ENCODE measurements around the gene SDF2L1. TPM values are rescaled to one million over a fixed set of nuclear protein-coding genes. Genes with fewer than 3 reads are reported as not detected.
"Not testable (repeated sequence)": the region's sequence is repeated elsewhere in the genome, so short reads cannot be mapped to it uniquely, and the experiment has no call there.

SDF2L1 gene
- total RNA-seq, 1 donor from 2014 or later, result 95.6 TPM

DNA sequence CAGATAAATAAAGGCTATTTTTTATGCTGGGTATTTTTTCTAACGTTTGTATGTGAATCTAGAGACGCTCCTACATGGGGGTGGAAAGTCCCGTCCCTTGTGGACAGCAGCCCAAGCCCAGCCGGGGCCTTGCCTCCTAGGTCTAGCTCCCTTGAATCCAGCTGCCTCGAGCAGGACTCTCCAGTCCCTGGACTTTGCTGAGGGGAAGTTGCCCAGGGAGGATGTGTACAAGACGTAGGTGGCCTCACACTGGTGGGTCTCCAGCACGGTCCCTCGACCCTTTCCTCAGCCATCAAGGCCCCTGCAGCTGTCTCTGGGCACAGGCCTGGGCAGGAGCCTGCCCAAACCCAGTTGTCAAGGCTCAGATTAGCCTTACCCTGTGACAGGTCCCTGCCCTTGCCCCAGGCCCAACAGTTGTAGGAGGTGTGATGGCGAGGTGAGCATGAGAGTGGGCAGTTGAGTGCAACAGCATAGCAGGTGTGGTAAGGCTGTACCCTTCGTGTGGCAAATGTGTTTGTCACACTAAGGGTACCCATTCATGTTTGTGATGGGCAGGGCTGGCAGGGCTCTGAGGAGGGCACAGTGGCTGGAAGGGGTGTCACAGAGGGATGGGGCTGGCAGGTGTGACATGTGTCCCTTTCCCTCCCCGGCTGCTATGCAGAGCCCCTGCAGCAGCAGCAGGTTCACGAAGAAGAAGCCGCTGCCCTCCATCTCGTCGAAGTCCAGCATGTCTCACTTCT lies 6.2 kb upstream of the SDF2L1 start:
- Mint-ChIP-seq H3K27ac (no peak overlapping the region), H3K4me3 (ENCODE audit: low read depth) (no peak overlapping the region), H3K36me3 (ENCODE audit: low read depth) (no peaks in the 10 kb centered on the region), H3K4me1 (ENCODE audit: low read depth) (peaks cover 12% of the 10 kb centered on the region), H3K27me3 (ENCODE audit: low read depth) (no peaks in the 10 kb centered on the region), H3K9me3 (no peaks in the 10 kb centered on the region)
- DNase-seq (ENCODE audit: low spot score), result no peak
- intact Hi-C loops (cut with micrococcal nuclease), result no loop called here

DNA sequence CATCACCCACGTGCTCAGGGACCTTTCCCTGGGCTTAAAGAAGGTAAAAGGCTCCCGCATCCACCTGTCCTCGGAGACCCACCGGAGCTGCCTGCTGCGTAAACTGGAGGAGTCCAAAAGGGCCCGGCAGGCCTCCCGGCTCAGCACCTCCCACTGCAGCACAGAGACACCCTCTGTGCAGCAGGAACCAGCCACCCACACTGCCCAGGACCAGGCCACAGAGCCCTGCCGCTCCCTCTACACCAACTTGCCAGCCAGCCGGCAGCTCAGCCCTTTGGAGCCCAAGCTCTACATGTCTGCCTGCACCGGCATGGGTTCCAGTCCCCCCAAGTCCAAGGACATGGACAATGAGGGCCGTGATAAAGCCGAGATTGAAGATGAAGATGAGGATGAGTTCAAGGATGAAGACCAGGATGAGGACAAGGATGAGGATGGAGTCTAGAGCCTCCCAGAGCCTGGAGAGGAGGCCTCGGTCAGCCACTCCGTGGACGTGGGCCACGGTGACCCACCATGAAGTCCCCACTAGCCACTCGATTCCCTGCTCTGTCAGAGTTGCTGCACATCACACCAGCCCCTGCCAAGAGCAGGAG lies 5.4 kb upstream of the SDF2L1 start:
- no peak for DNase-seq (ENCODE audit: low spot score)
- no peak overlapping the region for H3K4me3 Mint-ChIP-seq (ENCODE audit: low read depth)
- intact Hi-C loops (cut with micrococcal nuclease), result no loop called here
- no peak overlapping the region for H3K27ac Mint-ChIP-seq
- peaks cover 1% of the 10 kb centered on the region for H3K27me3 Mint-ChIP-seq (ENCODE audit: low read depth)
- H3K4me1 Mint-ChIP-seq (ENCODE audit: low read depth), result peaks cover 11% of the 10 kb centered on the region
- H3K9me3 Mint-ChIP-seq, result no peaks in the 10 kb centered on the region
- no peaks in the 10 kb centered on the region for H3K36me3 Mint-ChIP-seq (ENCODE audit: low read depth)

DNA sequence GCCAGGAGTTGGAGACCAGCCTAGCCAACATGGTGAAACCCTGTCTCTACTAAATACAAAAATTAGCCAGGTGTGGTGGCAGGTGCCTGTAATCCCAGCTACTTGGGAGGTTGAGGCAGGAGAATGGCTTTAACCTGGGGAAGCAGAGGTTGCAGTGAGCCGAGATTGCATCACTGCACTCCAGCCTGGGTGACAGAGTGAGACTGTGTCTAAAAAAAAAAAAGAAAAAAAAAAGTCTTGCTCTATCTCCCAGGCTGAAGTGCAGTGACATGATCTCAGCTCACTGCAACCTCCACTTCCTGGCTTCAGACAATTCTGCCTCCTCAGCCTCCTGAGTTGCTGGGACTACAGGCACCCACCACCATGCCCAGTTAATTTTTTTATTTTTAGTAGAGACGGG lies 4.7 kb upstream of the SDF2L1 start:
- H3K27me3 Mint-ChIP-seq (ENCODE audit: low read depth); DNase-seq (ENCODE audit: low spot score); intact Hi-C loops (cut with micrococcal nuclease); H3K36me3 Mint-ChIP-seq (ENCODE audit: low read depth); H3K27ac Mint-ChIP-seq; H3K9me3 Mint-ChIP-seq; H3K4me3 Mint-ChIP-seq (ENCODE audit: low read depth): not testable (repeated sequence)
- peaks cover 12% of the 10 kb centered on the region for H3K4me1 Mint-ChIP-seq (ENCODE audit: low read depth)

DNA sequence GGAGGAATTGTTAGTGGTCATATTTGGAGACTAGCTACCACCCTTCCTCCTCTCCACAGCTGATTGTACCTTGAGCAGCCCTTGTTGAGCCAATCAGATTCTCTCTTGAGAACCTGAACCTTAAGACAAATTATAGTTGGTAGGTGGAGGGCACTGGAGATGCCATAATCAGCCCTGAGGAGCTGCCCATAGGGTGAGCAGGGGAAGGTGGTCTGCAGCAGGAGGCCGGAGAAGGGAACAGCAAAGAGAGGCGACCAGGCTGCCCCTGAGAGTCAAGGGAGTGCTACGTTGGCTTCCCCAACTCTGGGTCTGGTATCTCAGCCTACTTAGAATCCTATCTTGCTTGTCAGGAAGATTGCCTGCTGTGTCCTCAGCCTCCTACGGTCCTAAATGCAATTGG lies 2.7 kb upstream of the SDF2L1 start:
- Mint-ChIP-seq H3K27ac (no peak overlapping the region), H3K27me3 (ENCODE audit: low read depth) (peaks cover 1% of the 10 kb centered on the region), H3K9me3 (no peaks in the 10 kb centered on the region), H3K36me3 (ENCODE audit: low read depth) (peaks cover 13% of the 10 kb centered on the region), H3K4me3 (ENCODE audit: low read depth) (no peak overlapping the region), H3K4me1 (ENCODE audit: low read depth) (peaks cover 19% of the 10 kb centered on the region)
- intact Hi-C loops (cut with micrococcal nuclease), result no loop called here
- no peak for DNase-seq (ENCODE audit: low spot score)

DNA sequence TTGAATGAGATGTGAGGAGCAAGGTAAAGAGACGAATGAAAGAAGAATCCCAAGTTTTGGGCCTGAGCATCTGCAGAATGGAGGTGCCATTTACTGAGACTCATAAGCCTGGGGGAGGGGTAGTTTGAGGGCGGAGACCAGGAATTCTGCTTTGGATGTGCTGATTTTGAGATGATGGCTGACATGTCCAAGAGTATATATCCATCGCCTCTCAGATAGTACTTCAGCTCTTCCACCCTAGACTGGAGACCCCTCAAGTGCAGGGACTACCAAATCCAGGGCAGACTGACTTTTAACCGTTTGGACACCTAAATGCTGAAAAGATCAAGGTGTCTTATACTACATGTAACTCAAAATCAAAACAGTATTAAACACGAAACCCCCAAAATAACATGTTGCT lies 1.3 kb upstream of the SDF2L1 start:
- peaks cover 18% of the 10 kb centered on the region for H3K36me3 Mint-ChIP-seq (ENCODE audit: low read depth)
- H3K27ac Mint-ChIP-seq, result peak overlapping the region; percentile 11
- peak overlapping the region; percentile 85 for H3K4me3 Mint-ChIP-seq (ENCODE audit: low read depth)
- H3K4me1 Mint-ChIP-seq (ENCODE audit: low read depth), result peaks cover 19% of the 10 kb centered on the region
- intact Hi-C loops (cut with micrococcal nuclease), result no loop called here
- no peak for DNase-seq (ENCODE audit: low spot score)
- peaks cover 1% of the 10 kb centered on the region for H3K27me3 Mint-ChIP-seq (ENCODE audit: low read depth)
- no peaks in the 10 kb centered on the region for H3K9me3 Mint-ChIP-seq

DNA sequence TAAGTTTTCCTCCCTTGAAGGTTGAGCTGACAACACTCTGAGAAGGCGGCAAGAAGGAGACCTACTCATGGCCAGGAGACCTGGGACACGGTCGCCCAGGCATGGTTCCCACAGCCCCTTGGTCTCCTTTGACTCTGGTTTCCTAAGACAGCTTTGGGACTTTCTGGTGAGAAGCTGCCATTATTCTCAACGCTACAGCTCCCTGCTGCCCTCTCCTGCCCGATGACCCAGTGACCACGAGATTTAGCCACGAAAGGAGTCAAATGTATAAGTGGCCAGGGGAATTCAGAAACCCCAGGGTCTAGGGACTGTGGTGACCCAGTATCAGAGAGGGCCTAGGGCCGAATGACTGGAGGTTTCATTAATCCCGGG lies 699 bp upstream of the SDF2L1 start:
- Mint-ChIP-seq H3K36me3 (ENCODE audit: low read depth) (peaks cover 23% of the 10 kb centered on the region), H3K27ac (peak overlapping the region; percentile 90), H3K27me3 (ENCODE audit: low read depth) (peaks cover 1% of the 10 kb centered on the region), H3K4me3 (ENCODE audit: low read depth) (peak overlapping the region; percentile 85), H3K9me3 (no peaks in the 10 kb centered on the region), H3K4me1 (ENCODE audit: low read depth) (peaks cover 20% of the 10 kb centered on the region)
- no peak for DNase-seq (ENCODE audit: low spot score)
- intact Hi-C loops (cut with micrococcal nuclease), result no loop called here

DNA sequence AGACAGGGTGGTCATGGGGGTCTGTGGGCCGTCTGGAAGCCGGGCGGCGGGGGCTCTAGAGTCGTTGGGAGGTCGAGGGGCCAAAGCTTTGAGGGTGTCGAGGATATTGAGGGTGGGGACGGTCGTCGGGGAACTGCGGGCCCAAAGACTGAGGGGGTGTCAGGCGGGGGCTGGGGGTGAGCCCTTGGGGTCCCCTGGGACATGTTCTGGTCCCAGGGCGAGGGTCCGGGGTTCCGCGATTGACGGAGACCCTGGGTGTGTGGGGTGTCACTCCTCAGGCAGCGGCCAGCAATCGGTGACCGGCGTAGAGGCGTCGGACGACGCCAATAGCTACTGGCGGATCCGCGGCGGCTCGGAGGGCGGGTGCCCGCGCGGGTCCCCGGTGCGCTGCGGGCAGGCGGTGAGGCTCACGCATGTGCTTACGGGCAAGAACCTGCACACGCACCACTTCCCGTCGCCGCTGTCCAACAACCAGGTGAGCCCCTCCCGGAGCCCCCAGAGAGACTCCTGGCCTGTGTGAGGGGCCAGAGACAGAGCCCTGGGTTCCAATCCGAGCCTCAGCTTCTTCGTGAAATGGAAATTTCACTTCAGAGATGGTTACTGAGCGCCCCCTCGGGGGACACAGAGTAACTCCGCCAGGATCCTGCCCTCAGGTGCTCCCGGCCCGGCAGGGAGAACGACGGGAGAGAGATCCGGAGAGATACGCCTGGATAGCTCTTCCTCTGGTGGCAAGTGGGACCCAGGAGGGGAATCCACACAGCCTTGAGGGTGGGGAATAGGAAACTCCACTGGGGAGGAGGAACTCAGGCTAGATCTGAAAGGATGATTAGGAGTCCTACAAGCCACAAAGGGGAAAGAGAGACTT lies 714 bp downstream of the SDF2L1 start:
- DNase-seq (ENCODE audit: low spot score), result peak; percentile 48
- peaks cover 28% of the 10 kb centered on the region for H3K36me3 Mint-ChIP-seq (ENCODE audit: low read depth)
- H3K27ac Mint-ChIP-seq, result peak overlapping the region; percentile 90
- peaks cover 24% of the 10 kb centered on the region for H3K4me1 Mint-ChIP-seq (ENCODE audit: low read depth)
- H3K9me3 Mint-ChIP-seq, result no peaks in the 10 kb centered on the region
- intact Hi-C loops (cut with micrococcal nuclease), result loop anchor here (1.0 to 2.0 kb wide), 4 partner anchors 9 to 72 kb away; partner anchors contain the start of gene YDJC
- peak overlapping the region; percentile 85 for H3K4me3 Mint-ChIP-seq (ENCODE audit: low read depth)
- peaks cover 1% of the 10 kb centered on the region for H3K27me3 Mint-ChIP-seq (ENCODE audit: low read depth)

DNA sequence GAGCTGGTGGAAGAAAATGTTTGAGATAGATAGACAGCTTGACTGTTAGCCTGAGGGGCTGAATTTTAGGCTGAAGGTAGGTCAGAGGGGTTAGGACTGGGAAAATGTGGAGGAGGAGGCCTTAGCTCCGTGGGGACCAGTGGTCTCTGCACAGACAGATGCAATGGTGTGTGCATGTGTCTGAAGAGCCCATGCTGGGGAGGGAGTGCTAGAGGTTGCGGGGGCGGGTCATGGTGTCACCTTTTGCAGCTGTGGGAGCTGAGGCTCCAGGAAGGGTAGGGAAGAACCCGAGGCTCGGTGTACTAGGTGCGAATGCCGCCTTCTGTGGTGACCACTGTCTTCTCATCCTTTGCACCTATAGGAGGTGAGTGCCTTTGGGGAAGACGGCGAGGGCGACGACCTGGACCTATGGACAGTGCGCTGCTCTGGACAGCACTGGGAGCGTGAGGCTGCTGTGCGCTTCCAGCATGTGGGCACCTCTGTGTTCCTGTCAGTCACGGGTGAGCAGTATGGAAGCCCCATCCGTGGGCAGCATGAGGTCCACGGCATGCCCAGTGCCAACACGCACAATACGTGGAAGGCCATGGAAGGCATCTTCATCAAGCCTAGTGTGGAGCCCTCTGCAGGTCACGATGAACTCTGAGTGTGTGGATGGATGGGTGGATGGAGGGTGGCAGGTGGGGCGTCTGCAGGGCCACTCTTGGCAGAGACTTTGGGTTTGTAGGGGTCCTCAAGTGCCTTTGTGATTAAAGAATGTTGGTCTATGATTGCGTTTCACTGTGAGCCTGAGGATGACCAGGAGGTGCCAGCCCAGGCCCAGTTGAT lies 1.6 kb downstream of the SDF2L1 start:
- Mint-ChIP-seq H3K4me1 (ENCODE audit: low read depth) (peaks cover 24% of the 10 kb centered on the region), H3K9me3 (no peaks in the 10 kb centered on the region), H3K27ac (peak overlapping the region; percentile 68), H3K4me3 (ENCODE audit: low read depth) (peak overlapping the region; percentile 85), H3K27me3 (ENCODE audit: low read depth) (peaks cover 1% of the 10 kb centered on the region), H3K36me3 (ENCODE audit: low read depth) (peaks cover 30% of the 10 kb centered on the region)
- DNase-seq (ENCODE audit: low spot score), result no peak
- intact Hi-C loops (cut with micrococcal nuclease), result loop anchor here (2.0 kb wide), 1 partner anchor 73 kb away; no protein-coding TSS in a partner anchor

DNA sequence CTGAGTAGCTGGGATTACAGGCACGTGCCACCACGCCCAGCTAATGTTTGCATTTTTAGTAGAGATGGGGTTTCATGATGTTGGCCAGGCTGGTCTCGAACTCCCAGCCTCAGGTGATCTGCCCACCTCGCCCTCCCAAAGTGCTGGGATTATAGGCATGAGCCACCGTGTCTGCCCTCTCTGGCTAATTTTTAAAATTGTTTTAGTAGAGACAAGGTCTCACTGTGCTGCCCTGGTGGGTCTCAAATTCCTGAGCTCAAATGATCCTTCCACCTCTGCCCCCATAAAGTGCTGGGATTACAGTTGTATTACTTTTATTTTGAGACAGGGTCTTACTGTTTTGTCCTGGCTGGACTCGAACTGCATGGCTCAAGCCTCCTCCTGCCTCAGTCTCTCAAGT lies 3.4 kb downstream of the SDF2L1 start:
- H3K27ac Mint-ChIP-seq; H3K4me3 Mint-ChIP-seq (ENCODE audit: low read depth); intact Hi-C loops (cut with micrococcal nuclease); H3K9me3 Mint-ChIP-seq; DNase-seq (ENCODE audit: low spot score); H3K27me3 Mint-ChIP-seq (ENCODE audit: low read depth): not testable (repeated sequence)
- Mint-ChIP-seq H3K4me1 (ENCODE audit: low read depth) (peaks cover 29% of the 10 kb centered on the region), H3K36me3 (ENCODE audit: low read depth) (peaks cover 42% of the 10 kb centered on the region)

DNA sequence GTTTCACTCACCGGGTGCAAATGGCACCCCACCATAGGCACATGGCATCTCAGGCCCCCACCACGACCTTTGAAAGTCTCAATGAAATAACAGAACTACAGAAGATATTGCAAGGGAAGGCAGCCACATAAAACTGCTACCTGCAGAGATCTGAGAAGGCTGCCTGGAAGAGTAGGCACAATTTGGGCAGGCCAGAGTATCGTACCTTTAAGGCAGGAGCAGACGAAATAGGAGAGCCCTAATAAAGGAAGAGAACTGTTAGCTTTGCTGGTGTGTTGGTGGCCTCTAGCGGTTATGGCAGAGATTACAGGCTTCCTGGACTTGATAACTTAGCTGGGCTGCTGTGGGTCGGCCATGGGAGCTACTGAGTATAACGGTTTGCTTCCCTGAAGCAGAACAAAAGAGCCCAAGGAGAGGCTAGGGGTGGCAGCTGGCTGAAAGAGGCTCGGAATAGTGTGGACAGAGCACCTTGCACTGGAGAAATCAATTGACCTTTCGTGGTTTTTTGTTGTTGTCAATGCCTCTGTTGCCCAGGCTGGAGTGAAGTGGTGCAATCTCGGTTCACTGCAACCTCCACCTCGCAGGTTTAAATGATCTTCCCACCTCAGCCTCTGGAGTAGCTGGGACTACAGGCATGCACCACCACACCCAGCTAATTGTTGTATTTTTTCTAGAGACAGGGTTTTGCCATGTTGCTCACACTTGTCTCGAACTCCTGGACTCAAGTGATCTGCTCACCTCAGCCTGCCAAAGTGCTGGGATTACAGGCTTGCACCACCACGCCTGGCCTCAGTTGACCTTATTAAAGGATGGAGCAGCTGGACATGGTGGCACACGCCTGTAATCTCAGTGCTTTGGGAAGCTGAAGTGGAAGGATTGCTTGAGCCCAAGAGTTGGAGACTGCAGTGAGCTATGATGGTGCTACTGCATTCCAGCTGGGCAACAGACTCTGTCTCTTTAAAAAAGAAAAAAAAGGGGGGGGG lies 4.8 kb downstream of the SDF2L1 start:
- Mint-ChIP-seq H3K27ac (no peak overlapping the region), H3K36me3 (ENCODE audit: low read depth) (peaks cover 46% of the 10 kb centered on the region), H3K27me3 (ENCODE audit: low read depth) (no peaks in the 10 kb centered on the region), H3K4me1 (ENCODE audit: low read depth) (peaks cover 24% of the 10 kb centered on the region), H3K4me3 (ENCODE audit: low read depth) (no peak overlapping the region), H3K9me3 (no peaks in the 10 kb centered on the region)
- DNase-seq (ENCODE audit: low spot score), result peak; percentile 70
- intact Hi-C loops (cut with micrococcal nuclease), result no loop called here

DNA sequence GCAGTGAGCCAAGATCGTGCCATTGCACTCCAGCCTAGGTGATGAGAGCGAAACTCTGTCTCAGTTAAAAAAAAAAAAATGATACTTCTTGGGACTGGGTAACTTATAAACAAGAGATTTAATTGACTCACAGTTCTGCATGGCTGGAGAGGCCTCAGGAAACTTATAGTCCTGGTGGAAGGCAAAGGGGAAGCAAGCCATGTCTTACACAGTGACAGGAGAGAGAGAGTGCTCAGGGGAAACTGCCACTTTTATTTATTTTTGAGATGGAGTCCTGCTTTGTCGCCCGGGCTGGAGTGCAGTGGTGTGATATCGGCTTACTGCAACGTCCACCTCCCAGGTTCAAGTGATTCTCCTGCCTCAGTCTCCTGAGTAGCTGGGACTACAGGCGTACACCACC lies 8.2 kb downstream of the SDF2L1 start:
- intact Hi-C loops (cut with micrococcal nuclease), result loop anchor here (5.0 kb wide), 1 partner anchor 63 kb away; no protein-coding TSS in a partner anchor
- no peaks in the 10 kb centered on the region for H3K9me3 Mint-ChIP-seq
- no peak overlapping the region for H3K27ac Mint-ChIP-seq

More for the DNA sequence above, 8.2 kb downstream of the SDF2L1 start:
- no peaks in the 10 kb centered on the region for H3K27me3 Mint-ChIP-seq (ENCODE audit: low read depth)
- peaks cover 35% of the 10 kb centered on the region for H3K36me3 Mint-ChIP-seq (ENCODE audit: low read depth)
- H3K4me3 Mint-ChIP-seq (ENCODE audit: low read depth), result peak overlapping the region; percentile 91
- H3K4me1 Mint-ChIP-seq (ENCODE audit: low read depth), result peaks cover 17% of the 10 kb centered on the region
- no peak for DNase-seq (ENCODE audit: low spot score)
